ENCODE measurements around the gene EFNB2. TPM values are rescaled to one million over a fixed set of nuclear protein-coding genes. Genes with fewer than 3 reads are reported as not detected.
A peak's percentile ranks its signal among the peaks of the same experiment; 100 is the strongest.

The EFNB2 gene
- total RNA-seq, 2 experiments from 2014 or later: 0.11 to 0.20 TPM

DNA sequence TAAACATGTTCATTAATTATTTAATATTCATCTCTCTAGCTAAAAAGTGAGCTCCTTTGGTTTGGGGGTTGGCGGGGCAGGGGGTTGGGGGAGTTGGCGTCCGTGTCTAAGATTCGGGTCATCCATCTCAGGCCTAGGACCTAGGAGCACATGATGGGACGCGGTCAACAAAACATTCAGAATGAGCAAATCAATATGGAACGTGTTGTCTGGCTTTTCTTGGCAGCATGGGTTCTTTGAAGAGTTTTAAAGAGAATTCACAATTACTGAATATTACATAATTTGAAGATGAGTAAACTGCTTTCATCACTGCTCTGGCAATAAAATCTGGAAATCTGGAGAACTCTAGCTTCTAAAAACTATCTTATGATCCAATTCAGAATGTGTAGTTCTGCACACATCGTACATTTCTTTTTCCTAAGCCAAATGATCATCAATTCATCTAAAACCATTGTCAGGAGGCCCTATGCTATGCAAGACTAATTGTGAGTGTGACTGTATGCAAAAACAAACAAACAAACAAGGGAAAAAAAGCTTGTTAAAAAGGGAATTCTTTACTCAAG is 37.9 kb upstream of the EFNB2 start:
- Mint-ChIP-seq H3K9me3 (peaks cover 2% of the 10 kb centered on the region), H3K27me3 (no peaks in the 10 kb centered on the region), H3K4me3 (no peak overlapping the region), H3K27ac (no peak overlapping the region), H3K4me1 (ENCODE audit: low read depth) (peaks cover 20% of the 10 kb centered on the region), H3K36me3 (ENCODE audit: low read depth) (peaks cover 22% of the 10 kb centered on the region)
- intact Hi-C loops (cut with micrococcal nuclease): no loop called here
- no peak for TF ChIP-seq CTCF (IDR thresholded peaks at IDR 0.05)
- ChIA-PET CTCF (interaction anchor here (1.4 kb wide), 1 partner anchor 26 kb away, joined by 3 read pairs; no protein-coding TSS in a partner anchor), POLR2A (no interaction called here)
- ATAC-seq: no peak
- no peak for DNase-seq

GRCh38 chr13:106570299-106570852 is 34.9 kb upstream of the EFNB2 start:
- Mint-ChIP-seq H3K36me3 (ENCODE audit: low read depth) (peaks cover 30% of the 10 kb centered on the region), H3K9me3 (peaks cover 2% of the 10 kb centered on the region), H3K4me1 (ENCODE audit: low read depth) (peaks cover 29% of the 10 kb centered on the region), H3K27ac (peak overlapping the region; percentile 5), H3K4me3 (peak overlapping the region; percentile 49), H3K27me3 (no peaks in the 10 kb centered on the region)
- ATAC-seq (peak; percentile 36), DNase-seq (peak; percentile 71)
- TF ChIP-seq CTCF (IDR thresholded peaks at IDR 0.05): no peak
- ChIA-PET POLR2A (interaction anchor here (0.8 to 1.0 kb wide), 3 partner anchors 21 to 45 kb away, joined by 3 to 4 read pairs (median 3); no protein-coding TSS in a partner anchor), CTCF (interaction anchor here (1.0 to 1.4 kb wide), 3 partner anchors 34 to 89 kb away, joined by 3 to 5 read pairs (median 4); partner anchors contain the start of gene EFNB2)
- intact Hi-C loops (cut with micrococcal nuclease): no loop called here

GRCh38 chr13:106569233-106570095 is 34.0 kb upstream of the EFNB2 start:
- Mint-ChIP-seq H3K4me3 (no peak overlapping the region), H3K4me1 (ENCODE audit: low read depth) (peaks cover 38% of the 10 kb centered on the region), H3K27me3 (no peaks in the 10 kb centered on the region), H3K27ac (no peak overlapping the region), H3K36me3 (ENCODE audit: low read depth) (peaks cover 38% of the 10 kb centered on the region), H3K9me3 (peaks cover 2% of the 10 kb centered on the region)
- intact Hi-C loops (cut with micrococcal nuclease): no loop called here
- ATAC-seq (no peak), DNase-seq (peak; percentile 9)
- TF ChIP-seq CTCF (IDR thresholded peaks at IDR 0.05): no peak
- CTCF ChIA-PET: interaction anchor here (1.0 to 1.7 kb wide), 5 partner anchors 33 to 88 kb away, joined by 3 to 16 read pairs (median 4); partner anchors contain the start of gene EFNB2
- POLR2A ChIA-PET: interaction anchor here (0.8 to 1.0 kb wide), 4 partner anchors 18 to 46 kb away, joined by 3 to 4 read pairs (median 3); partner anchors contain the start of gene EFNB2

- Mint-ChIP-seq H3K36me3 (ENCODE audit: low read depth) (peaks cover 39% of the 10 kb centered on the region), H3K9me3 (peaks cover 2% of the 10 kb centered on the region), H3K4me1 (ENCODE audit: low read depth) (peaks cover 48% of the 10 kb centered on the region), H3K4me3 (peak overlapping the region; percentile 100), H3K27me3 (no peaks in the 10 kb centered on the region), H3K27ac (peak overlapping the region; percentile 94)
- peak; percentile 11 for DNase-seq
- CTCF ChIA-PET: interaction anchor here (1.2 to 1.7 kb wide), 2 partner anchors 32 to 41 kb away, joined by 3 to 16 read pairs; partner anchors contain the start of gene EFNB2
- TF ChIP-seq CTCF (IDR thresholded peaks at IDR 0.05): no peak
- ATAC-seq: peak; percentile 19
- intact Hi-C loops (cut with micrococcal nuclease): no loop called here
- POLR2A ChIA-PET: interaction anchor here (1.0 to 1.1 kb wide), 3 partner anchors 17 to 32 kb away, joined by 3 read pairs; no protein-coding TSS in a partner anchor
These were observed 33.0 kb upstream of the EFNB2 start for GRCh38 chr13:106568299-106569003.

Data from activated CD8-positive, alpha-beta T cell treated with anti-CD3 and anti-CD28 coated beads for 36 hours (primary cell).